Muscle layer of duodenum (tissue), 2 donors: ENCODE data around the gene ORMDL2.

Experiments
- H3K27ac ChIP-seq: one replicate; pipeline ENCODE4 v1.7.0; 2013; ENCODE audit warnings: mild to moderate bottlenecking, low read length
- H3K27me3 ChIP-seq: one replicate; pipeline ENCODE4 v1.7.0; 2013; ENCODE audit warnings: low read depth, mild to moderate bottlenecking, control low read depth, low read length
- H3K36me3 ChIP-seq, 2 donors: one replicate each; pipeline ENCODE4 v1.7.0; 2013; ENCODE audit warnings: low read length in 2 of 2, control low read depth in 1 of 2, mild to moderate bottlenecking in 1 of 2; ENCODE audit not compliant: insufficient read depth in 2 of 2, control insufficient read depth in 1 of 2
- H3K4me1 ChIP-seq, 2 donors: one replicate each; pipeline ENCODE4 v1.7.0; 2013; ENCODE audit warnings: low read length in 2 of 2, mild to moderate bottlenecking in 2 of 2, control low read depth in 1 of 2, moderate library complexity in 1 of 2; ENCODE audit not compliant: insufficient read depth in 2 of 2, control insufficient read depth in 1 of 2
- H3K4me3 ChIP-seq, 2 donors: one replicate each; pipeline ENCODE4 v1.7.0; 2013; ENCODE audit warnings: low read length in 2 of 2, low read depth in 1 of 2, mild to moderate bottlenecking in 1 of 2
- H3K9me3 ChIP-seq, 2 donors: one replicate each; pipeline ENCODE4 v1.7.0; 2013; ENCODE audit warnings: low read length in 2 of 2, control low read depth in 1 of 2, mild to moderate bottlenecking in 1 of 2; ENCODE audit not compliant: control insufficient read depth in 1 of 2
- donor health status: healthy.

The ORMDL2 gene, protein sequence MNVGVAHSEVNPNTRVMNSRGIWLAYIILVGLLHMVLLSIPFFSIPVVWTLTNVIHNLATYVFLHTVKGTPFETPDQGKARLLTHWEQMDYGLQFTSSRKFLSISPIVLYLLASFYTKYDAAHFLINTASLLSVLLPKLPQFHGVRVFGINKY

DNA sequence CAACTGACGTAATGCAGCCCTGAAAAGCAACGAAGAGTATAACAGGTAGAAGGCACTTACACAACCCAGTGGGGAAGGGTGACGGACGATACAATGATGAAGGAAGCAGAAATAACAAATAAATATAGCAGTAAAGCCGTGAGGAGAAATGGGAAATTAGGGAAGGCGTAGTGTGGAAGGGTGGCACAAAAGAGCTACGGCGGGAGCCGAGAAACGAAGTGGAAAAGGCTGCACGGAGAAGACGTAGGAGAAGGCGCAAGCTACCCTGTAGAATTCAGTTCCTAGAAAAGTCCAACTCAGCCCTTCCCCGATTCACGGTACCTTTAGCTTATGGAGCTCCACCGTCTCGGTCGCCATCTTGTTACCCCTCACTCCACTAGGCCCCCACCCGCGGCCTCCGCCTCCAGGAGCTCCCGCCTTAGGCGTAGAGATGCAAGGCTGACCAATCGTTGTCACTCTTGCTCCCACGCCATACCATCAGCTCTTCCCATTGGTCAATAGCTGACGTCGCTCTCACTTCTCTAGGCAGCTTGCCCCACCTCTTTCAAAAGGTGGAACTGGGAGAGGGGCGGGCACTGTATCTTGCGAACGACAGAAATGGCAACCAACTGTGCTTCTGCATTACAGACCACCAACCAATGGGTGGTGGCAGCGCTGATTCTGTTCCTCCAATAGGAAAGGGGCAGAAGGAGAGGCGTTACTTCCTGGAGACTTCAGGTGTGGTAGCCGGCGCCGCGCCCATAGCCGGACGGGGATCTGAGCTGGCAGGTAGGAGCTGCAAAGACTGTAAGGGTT, at the start of gene ORMDL2, which contains the start of gene SARNP:
Gene ORMDL2, plus strand, starts transcription at position 697 of the 795 bp plus-strand sequence. CDS start 959 bp downstream, outside the sequence.
Gene SARNP, minus strand, starts transcription at position 380 of the 795 bp plus-strand sequence. Its CDS starts 23 bp downstream, at position 357.
- H3K4me3 ChIP-seq, result peak within 1 kb of the TSS; percentile 99 to 100
- peak within 1 kb of the TSS; percentile 97 for H3K27ac ChIP-seq
- no peaks in the 10 kb centered on the region for H3K9me3 ChIP-seq
- no peaks in the 10 kb centered on the region for H3K27me3 ChIP-seq
- H3K36me3 ChIP-seq, result peaks cover 30 to 33% of the 10 kb centered on the region in 2 donors
- H3K4me1 ChIP-seq, result peaks cover 7 to 45% of the 10 kb centered on the region in 2 donors

DNA sequence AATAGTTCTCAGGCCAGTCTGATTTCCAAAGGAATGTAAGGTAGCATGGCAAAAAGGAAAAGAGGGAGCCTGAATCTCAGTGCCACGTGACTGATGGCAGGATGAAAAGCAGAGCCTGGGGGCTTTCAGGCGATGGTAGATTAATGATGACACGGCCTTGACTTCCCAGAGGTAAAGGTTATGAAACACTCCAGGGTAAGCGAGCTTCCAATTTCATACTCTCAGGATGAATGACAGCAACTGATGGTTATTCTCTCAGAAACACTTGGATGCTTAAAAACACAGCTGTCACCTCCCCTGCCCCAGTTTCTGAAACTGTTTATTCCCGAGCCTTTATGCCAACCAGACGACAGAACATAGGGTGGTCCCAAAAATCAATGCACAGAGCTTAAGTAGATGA, 46.1 kb upstream of the ORMDL2 start:
- peaks cover 13 to 16% of the 10 kb centered on the region in 2 donors for H3K36me3 ChIP-seq

DNA sequence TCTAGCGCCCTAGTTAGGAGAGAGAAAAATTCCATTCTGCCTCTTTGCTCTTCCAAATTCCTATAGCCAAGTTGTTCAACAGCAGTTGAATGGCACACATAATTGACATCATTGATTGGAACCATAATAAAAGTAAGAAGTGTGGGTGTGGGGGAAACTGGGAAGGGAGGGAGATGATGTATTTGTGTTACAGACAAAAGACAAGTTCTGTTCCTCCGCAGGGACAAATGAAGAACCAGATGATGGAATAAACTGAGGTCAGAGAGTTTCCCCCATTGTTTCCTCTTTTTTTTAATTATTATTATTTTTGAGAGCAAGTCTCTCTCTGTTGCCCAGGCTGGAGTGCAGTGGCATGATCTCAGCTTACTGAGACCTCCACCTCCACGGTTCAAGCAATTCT, 40.0 kb upstream of the ORMDL2 start:
- Histone ChIP-seq H3K27ac (no peak overlapping the region), H3K27me3 (no peaks in the 10 kb centered on the region), H3K4me3 (no peak overlapping the region), H3K36me3 (peaks cover 27 to 30% of the 10 kb centered on the region in 2 donors), H3K4me1 (no peaks in the 10 kb centered on the region), H3K9me3 (no peaks in the 10 kb centered on the region)

More for the DNA sequence above, 46.1 kb upstream of the ORMDL2 start:
- Histone ChIP-seq H3K27me3 (no peaks in the 10 kb centered on the region), H3K4me1 (no peaks in the 10 kb centered on the region), H3K4me3 (no peak overlapping the region), H3K9me3 (no peaks in the 10 kb centered on the region), H3K27ac (no peak overlapping the region)

DNA sequence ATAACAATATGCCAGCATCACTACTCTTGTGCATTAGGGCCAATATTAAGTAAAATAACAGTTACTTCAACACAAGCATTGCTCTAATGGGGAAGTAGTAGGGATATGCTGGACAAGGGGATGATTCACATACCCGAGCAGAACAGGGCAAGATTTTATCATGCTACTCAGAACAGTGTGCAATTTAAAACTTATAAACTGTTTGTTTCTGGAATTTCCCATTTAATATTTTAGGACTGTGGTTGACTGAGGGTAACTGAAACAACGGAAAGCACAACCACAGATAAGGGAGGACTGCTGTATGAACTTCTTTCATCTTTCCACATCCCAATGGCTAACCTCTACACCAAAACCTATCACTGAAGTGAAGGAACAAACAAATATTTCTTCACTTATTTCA, 37.2 kb upstream of the ORMDL2 start:
- Histone ChIP-seq H3K4me1 (no peaks in the 10 kb centered on the region), H3K27me3 (no peaks in the 10 kb centered on the region), H3K36me3 (peaks cover 49% of the 10 kb centered on the region in 2 donors), H3K27ac (no peak overlapping the region), H3K9me3 (no peaks in the 10 kb centered on the region), H3K4me3 (no peak overlapping the region)

DNA sequence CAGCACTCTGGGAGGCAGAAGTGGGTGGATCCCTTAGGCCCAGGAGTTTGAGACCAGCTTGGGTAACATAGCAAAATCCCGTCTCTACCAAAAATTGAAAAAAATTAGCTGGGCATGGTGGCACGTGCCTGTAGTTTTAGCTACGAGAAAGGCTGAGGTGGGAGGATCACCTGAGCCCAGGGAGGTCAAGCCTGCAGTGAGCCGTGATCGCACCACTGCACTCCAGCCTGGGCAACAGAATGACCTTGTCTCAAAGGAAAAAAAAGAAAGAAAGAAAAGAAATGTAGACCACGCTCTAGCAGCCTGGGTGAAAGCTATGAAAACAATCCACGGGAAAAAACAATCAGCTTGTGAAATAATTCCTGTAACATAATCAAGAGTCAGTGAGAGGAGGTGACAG, 29.3 kb upstream of the ORMDL2 start:
- Histone ChIP-seq H3K4me3 (no peak overlapping the region), H3K4me1 (no peaks in the 10 kb centered on the region), H3K36me3 (peaks cover 49 to 60% of the 10 kb centered on the region in 2 donors)

DNA sequence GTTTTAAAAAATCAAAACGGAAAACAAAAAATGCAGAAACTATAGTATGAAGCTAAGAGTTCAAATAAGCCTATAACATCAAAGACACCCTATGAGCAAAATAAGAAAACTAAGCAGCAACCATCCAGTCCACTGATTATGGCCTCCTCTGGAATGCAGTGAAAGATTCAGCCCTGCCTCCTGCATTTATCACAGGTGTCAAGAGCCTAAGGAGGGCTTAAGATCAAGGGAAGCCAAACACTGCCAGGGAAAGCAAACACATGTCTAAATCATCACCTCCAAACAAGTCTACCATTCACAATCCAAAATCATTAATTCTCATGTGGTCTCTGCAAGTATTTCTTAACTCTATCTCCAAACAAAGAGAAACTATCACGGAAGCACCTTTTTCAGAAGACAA, 28.7 kb upstream of the ORMDL2 start:
- Histone ChIP-seq H3K36me3 (peaks cover 51 to 60% of the 10 kb centered on the region in 2 donors), H3K4me1 (no peaks in the 10 kb centered on the region), H3K27me3 (no peaks in the 10 kb centered on the region), H3K9me3 (no peaks in the 10 kb centered on the region), H3K27ac (no peak overlapping the region), H3K4me3 (no peak overlapping the region)

More for the DNA sequence above, 29.3 kb upstream of the ORMDL2 start:
- no peaks in the 10 kb centered on the region for H3K9me3 ChIP-seq
- H3K27ac ChIP-seq, result no peak overlapping the region
- no peaks in the 10 kb centered on the region for H3K27me3 ChIP-seq

DNA sequence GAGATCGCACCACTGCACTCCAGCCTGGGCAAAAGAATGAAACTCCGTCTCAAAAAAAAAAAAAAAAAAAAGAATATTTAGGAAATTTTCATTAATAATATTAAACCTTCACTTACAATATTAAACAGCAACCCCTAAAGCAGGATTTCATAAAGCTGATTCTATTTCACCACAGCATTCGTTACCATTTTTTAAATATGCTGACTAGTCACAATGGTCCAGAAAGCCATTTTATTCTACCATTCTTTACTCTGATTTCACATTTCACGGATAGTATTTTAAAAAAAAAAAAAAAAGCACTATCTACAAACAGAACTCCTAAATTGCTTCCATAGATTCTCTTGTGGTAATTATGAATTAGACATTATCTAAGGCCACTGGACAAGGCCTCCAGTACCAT, 27.9 kb upstream of the ORMDL2 start:
- Histone ChIP-seq H3K9me3 (no peaks in the 10 kb centered on the region), H3K4me1 (no peaks in the 10 kb centered on the region), H3K4me3 (no peak overlapping the region), H3K27ac (no peak overlapping the region), H3K36me3 (peaks cover 48 to 66% of the 10 kb centered on the region in 2 donors), H3K27me3 (no peaks in the 10 kb centered on the region)

DNA sequence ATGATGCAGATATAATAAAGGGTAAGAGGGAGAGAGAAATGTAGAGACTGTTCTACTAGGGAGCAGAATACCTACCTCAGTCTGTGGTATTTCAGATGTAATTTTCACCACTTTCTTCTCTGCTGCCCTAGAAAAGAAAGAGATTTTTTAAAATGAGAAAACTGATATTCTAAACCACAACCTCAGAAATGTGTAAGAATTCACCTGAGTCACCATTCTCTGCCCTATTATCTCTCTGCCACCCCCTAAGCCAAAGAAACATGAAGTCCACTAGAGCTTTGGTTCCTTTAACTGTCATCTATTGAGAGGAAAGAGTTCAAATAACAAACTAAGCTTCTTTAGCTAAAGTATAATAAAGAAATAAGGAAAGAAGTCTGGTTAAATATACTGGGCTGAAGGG, 21.9 kb upstream of the ORMDL2 start:
- Histone ChIP-seq H3K27ac (no peak overlapping the region), H3K4me3 (no peak overlapping the region), H3K27me3 (no peaks in the 10 kb centered on the region), H3K36me3 (peaks cover 34 to 57% of the 10 kb centered on the region in 2 donors), H3K9me3 (no peaks in the 10 kb centered on the region), H3K4me1 (no peaks in the 10 kb centered on the region)

DNA sequence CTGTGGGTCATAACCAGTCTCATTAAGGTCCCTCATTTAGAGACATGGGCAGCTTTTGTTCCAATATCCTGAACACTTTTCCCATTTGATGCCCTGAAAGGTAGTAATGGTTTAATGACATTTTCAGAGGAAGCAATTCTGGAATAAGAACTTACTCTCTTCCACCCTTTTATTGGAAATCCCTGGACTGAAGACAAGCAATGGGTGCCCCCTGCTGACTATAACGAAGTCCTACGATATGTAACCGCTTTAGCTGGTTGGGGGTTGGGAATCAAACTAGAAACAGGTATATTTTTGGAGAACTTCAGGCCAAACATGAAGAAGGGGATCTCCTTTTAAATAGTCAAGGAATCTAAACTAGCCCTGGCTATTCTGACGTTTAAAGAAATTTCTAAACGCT, 20.8 kb upstream of the ORMDL2 start:
- Histone ChIP-seq H3K27me3 (no peaks in the 10 kb centered on the region), H3K27ac (no peak overlapping the region), H3K4me1 (no peaks in the 10 kb centered on the region), H3K9me3 (no peaks in the 10 kb centered on the region), H3K4me3 (no peak overlapping the region), H3K36me3 (peaks cover 34 to 61% of the 10 kb centered on the region in 2 donors)

DNA sequence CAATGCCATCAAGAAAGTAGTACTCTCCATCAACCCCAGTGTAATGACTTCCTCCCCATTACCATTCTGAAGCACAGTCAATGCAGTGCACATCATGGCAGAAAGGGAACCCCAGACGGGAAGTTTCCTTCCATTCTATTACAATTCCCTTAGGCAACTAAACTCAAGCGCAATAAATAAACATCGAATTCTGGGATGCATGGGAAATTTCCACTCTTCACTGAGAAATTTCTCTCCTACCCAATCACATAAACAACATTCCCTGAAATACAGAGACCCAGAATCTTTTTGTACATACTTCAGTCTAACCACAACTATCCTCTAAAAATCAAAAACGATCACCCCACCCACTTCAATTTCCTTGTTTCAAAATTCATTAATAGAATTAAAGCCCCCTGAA, 20.3 kb upstream of the ORMDL2 start:
- H3K36me3 ChIP-seq, result peaks cover 34 to 61% of the 10 kb centered on the region in 2 donors
- H3K27ac ChIP-seq, result no peak overlapping the region
- no peaks in the 10 kb centered on the region for H3K9me3 ChIP-seq
- H3K4me3 ChIP-seq, result no peak overlapping the region
- no peaks in the 10 kb centered on the region for H3K27me3 ChIP-seq
- H3K4me1 ChIP-seq, result no peaks in the 10 kb centered on the region

DNA sequence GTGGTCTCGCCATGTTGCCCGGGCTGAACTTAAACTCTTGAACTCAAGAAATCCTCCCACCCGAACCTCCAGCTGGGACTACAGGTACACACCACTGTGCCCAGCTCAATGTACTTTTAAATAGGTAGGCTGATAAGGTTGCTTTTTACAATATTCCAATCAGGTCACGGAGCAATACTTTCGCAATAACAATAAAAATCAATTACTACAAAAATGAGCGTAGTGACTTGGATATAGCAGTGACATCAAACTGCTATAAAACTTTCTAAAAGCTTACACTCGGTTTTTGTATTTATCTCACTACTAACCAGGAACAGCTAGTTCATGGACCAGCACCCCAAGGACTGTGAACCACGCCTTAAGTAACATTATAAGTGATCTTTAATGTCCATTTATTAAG, 10.9 kb upstream of the ORMDL2 start:
- Histone ChIP-seq H3K36me3 (peaks cover 3 to 10% of the 10 kb centered on the region in 2 donors), H3K9me3 (no peaks in the 10 kb centered on the region), H3K27me3 (no peaks in the 10 kb centered on the region), H3K4me1 (peaks cover 2 to 4% of the 10 kb centered on the region in 2 donors), H3K27ac (no peak overlapping the region), H3K4me3 (no peak overlapping the region)
